ENCODE measurements around the gene DDX27. TPM values are rescaled to one million over a fixed set of nuclear protein-coding genes. Genes with fewer than 3 reads are reported as not detected.

The DDX27 gene
- total and polyA plus RNA-seq, 2 of the 13 experiments (the other 11 are each of a cell fraction or from before 2014, with no cell fraction given) = 42.6 to 72.8 TPM

GRCh38 chr20:49219091-49219923, at the start of gene DDX27 (continued):
- TF ChIP-seq KIAA2018 (CRISPR knock-in tag; IDR thresholded peaks at IDR 0.05; ENCODE audit: borderline replicate concordance) (no peak), ZBTB42 (CRISPR knock-in tag; IDR thresholded peaks at IDR 0.05) (peak; percentile 87; the same call in 1 of the 2 replicates), ZNF670 (CRISPR knock-in tag; IDR thresholded peaks at IDR 0.05; ENCODE audit: borderline replicate concordance) (no peak), ZFP41 (CRISPR knock-in tag; IDR thresholded peaks at IDR 0.05; ENCODE audit: borderline replicate concordance) (0 out of 2 replicates have a peak, but pooled peaks have one; percentile 29), TIGD3 (CRISPR knock-in tag; IDR thresholded peaks at IDR 0.05; ENCODE audit: borderline replicate concordance) (0 out of 2 replicates have a peak, but pooled peaks have one; percentile 80), ZIK1 (CRISPR knock-in tag; IDR thresholded peaks at IDR 0.05; ENCODE audit: borderline replicate concordance, low read depth) (peak; percentile 73), ZNF782 (CRISPR knock-in tag; IDR thresholded peaks at IDR 0.05; ENCODE audit: borderline replicate concordance) (peak; percentile 60; the same call in 1 of the 2 replicates), ZBTB20 (CRISPR knock-in tag; IDR thresholded peaks at IDR 0.05; ENCODE audit: borderline replicate concordance, low read depth) (peak; percentile 96), HNRNPL (IDR thresholded peaks at IDR 0.05; ENCODE audit: low read depth, low read length) (no peak), ZNF180 (CRISPR knock-in tag; IDR thresholded peaks at IDR 0.05; ENCODE audit: borderline replicate concordance, low read depth) (no peak), EED (CRISPR knock-in tag; IDR thresholded peaks at IDR 0.05) (peak; percentile 84), KLF11 (CRISPR knock-in tag; IDR thresholded peaks at IDR 0.05) (no peak; the same call in 1 of the 2 replicates), NFYC (CRISPR knock-in tag; IDR thresholded peaks at IDR 0.05) (no peak), IRF9 (CRISPR knock-in tag; IDR thresholded peaks at IDR 0.05; ENCODE audit: borderline replicate concordance) (peak; percentile 95; the same call in 1 of the 2 replicates), ZFP90 (CRISPR knock-in tag; IDR thresholded peaks at IDR 0.05; ENCODE audit: borderline replicate concordance) (peak; percentile 75; the same call in 1 of the 2 replicates)
